Measurements from ENCODE around the gene EIF3M. TPM values are rescaled to one million over a fixed set of nuclear protein-coding genes. Genes with fewer than 3 reads are reported as not detected.

The EIF3M gene
- total and polyA plus RNA-seq, 2 of the 8 experiments (the other 6 are each of a cell fraction or from before 2014, with no cell fraction given) = 302 to 444 TPM

GRCh38 chr11:32561835-32562234, 21.8 kb upstream of the EIF3M start:
- H2BK120ac ChIP-seq (replicated peaks; ENCODE audit: low read depth, low read length) = no peak overlapping the region
- H2BK20ac ChIP-seq (ENCODE audit: low read length) = no peak overlapping the region
- H4K20me1 ChIP-seq (replicated peaks in 1 of 2; ENCODE audit: control insufficient read depth in 1 of 2, insufficient read depth in 2 of 2, low read length in 2 of 2) = no peaks in the 10 kb centered on the region
- H3K9ac ChIP-seq (replicated peaks in 1 of 4; ENCODE audit: extremely low read depth in 1 of 4, low read depth in 3 of 4, low read length in 3 of 4) = no peak overlapping the region
- H3K79me1 ChIP-seq (ENCODE audit: low read depth, low read length) = no peaks in the 10 kb centered on the region
- no peaks in the 10 kb centered on the region for H3K79me2 ChIP-seq (ENCODE audit: control insufficient read depth in 1 of 2, insufficient read depth in 2 of 2, low read length in 2 of 2)
- no peaks in the 10 kb centered on the region for H3K27me3 ChIP-seq (replicated peaks in 1 of 4; ENCODE audit: control insufficient read depth in 3 of 4, extremely low read depth in 1 of 4, insufficient read depth in 3 of 4, low read length in 3 of 4)
- 88% methylated on average over 11 of the region's 11 CpGs; no CpG with 5 or more reads in 1 of the 2 experiments for WGBS, 2 experiments (ENCODE audit: extremely low coverage in 1 of 2, insufficient coverage in 1 of 2, insufficient read length in 1 of 2, insufficient replicate concordance in 2 of 2, low coverage in 1 of 2, low lambda C conversion rate in 2 of 2, missing lambda C conversion rate in 1 of 2)
- H3K4me1 ChIP-seq (replicated peaks in 1 of 4; ENCODE audit: control insufficient read depth in 3 of 4, insufficient read depth in 4 of 4, low read length in 3 of 4) = no peaks in the 10 kb centered on the region
- H4K8ac ChIP-seq (ENCODE audit: extremely low read depth, insufficient read depth, low read length) = no peak overlapping the region
- H2AFZ ChIP-seq (ENCODE audit: low read length) = no peak overlapping the region
- H3K14ac ChIP-seq (ENCODE audit: insufficient read length) = no peak overlapping the region
- no peak overlapping the region for H3K23ac ChIP-seq (ENCODE audit: insufficient read length)
- H4K5ac ChIP-seq (ENCODE audit: insufficient read length, low read depth, low read length) = no peak overlapping the region
- TF ChIP-seq JUN (IDR thresholded peaks at IDR 0.05; ENCODE audit: low read depth, low read length) (no peak), KDM4A (IDR thresholded peaks at IDR 0.05; ENCODE audit: low read depth, low read length, severe bottlenecking) (no peak), SIRT6 (IDR thresholded peaks at IDR 0.05; ENCODE audit: low read length) (no peak), RAD21 (IDR thresholded peaks at IDR 0.05 in 1 of 2, conservative IDR thresholded peaks at IDR 0.05 in 1 of 2; ENCODE audit: low read depth in 2 of 2, low read length in 2 of 2) (peak; percentile 61 to 63)
- TF ChIP-seq, protein P1, sequence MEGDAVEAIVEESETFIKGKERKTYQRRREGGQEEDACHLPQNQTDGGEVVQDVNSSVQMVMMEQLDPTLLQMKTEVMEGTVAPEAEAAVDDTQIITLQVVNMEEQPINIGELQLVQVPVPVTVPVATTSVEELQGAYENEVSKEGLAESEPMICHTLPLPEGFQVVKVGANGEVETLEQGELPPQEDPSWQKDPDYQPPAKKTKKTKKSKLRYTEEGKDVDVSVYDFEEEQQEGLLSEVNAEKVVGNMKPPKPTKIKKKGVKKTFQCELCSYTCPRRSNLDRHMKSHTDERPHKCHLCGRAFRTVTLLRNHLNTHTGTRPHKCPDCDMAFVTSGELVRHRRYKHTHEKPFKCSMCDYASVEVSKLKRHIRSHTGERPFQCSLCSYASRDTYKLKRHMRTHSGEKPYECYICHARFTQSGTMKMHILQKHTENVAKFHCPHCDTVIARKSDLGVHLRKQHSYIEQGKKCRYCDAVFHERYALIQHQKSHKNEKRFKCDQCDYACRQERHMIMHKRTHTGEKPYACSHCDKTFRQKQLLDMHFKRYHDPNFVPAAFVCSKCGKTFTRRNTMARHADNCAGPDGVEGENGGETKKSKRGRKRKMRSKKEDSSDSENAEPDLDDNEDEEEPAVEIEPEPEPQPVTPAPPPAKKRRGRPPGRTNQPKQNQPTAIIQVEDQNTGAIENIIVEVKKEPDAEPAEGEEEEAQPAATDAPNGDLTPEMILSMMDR (IDR thresholded peaks at IDR 0.05; ENCODE audit: control extremely low read depth in 1 of 3, insufficient read depth in 1 of 3, low read depth in 1 of 3, low read length in 3 of 3) = peak; percentile 21 to 34 (median 33); a peak in 3 of 4 replicates
- CTCF ChIA-PET (ENCODE audit: partially characterized antibody) = interaction anchor here (0.7 to 2.5 kb wide), 5 partner anchors 8 to 128 kb away, joined by 3 to 8 read pairs (median 5); no protein-coding TSS in a partner anchor
- H2BK12ac ChIP-seq (ENCODE audit: low read depth, low read length) = no peak overlapping the region
- DNase-seq (ENCODE audit: low read depth in 1 of 2, low spot score in 2 of 2) (peak in 1 of 2 experiments; percentile 46), FAIRE-seq (no peak)
- no peaks in the 10 kb centered on the region for H3K9me3 ChIP-seq (ENCODE audit: insufficient read depth in 2 of 2, low read depth in 1 of 2, low read length in 1 of 2)
- no peak overlapping the region for H2BK15ac ChIP-seq (ENCODE audit: low read length)
- H3K18ac ChIP-seq (ENCODE audit: extremely low read depth, low read length) = no peak overlapping the region
- no peaks in the 10 kb centered on the region for H3K23me2 ChIP-seq (ENCODE audit: low read depth, low read length)
- H3K56ac ChIP-seq (replicated peaks; ENCODE audit: insufficient read length, low read depth, low read length) = no peak overlapping the region
- no peak overlapping the region for H3K4me2 ChIP-seq (ENCODE audit: insufficient read depth in 1 of 2, low read depth in 2 of 2, low read length in 2 of 2)
- no peak overlapping the region for H3K27ac ChIP-seq (ENCODE audit: low read depth, low read length)
- no peak overlapping the region for H2AK5ac ChIP-seq (ENCODE audit: low read depth, low read length)
- H3K4ac ChIP-seq (replicated peaks; ENCODE audit: insufficient read length, low read depth, low read length) = no peak overlapping the region
- no peak overlapping the region for H2BK5ac ChIP-seq (ENCODE audit: low read depth, low read length)
- no peak overlapping the region for H3K4me3 ChIP-seq (ENCODE audit: extremely low read depth in 1 of 4, insufficient read depth in 2 of 4, low read depth in 3 of 4, low read length in 4 of 4)
- POLR2A ChIA-PET (ENCODE audit: partially characterized antibody) = no interaction called here
- no peaks in the 10 kb centered on the region for H3K36me3 ChIP-seq (ENCODE audit: control insufficient read depth in 2 of 4, insufficient read depth in 4 of 4, low read length in 3 of 4)
- H4K91ac ChIP-seq (replicated peaks; ENCODE audit: insufficient read length, low read length) = no peak overlapping the region

All from H1 (cell line).